GM19468 (cell line): ENCODE measurements around the gene DNMBP.
"Not testable (repeated sequence)": the region's sequence is repeated elsewhere in the genome, so short reads cannot be mapped to it uniquely, and the experiment has no call there.

Source experiments
- ATAC-seq: cut with Tn5 transposase; IDR thresholded peaks from one replicate; pipeline ENCODE4 v1.9.1; 2021; ENCODE audit warnings: mild to moderate bottlenecking, moderate library complexity, moderate number of reproducible peaks; ENCODE audit not compliant: unreplicated experiment; ENCODE audit errors: extremely low read depth

Gene DNMBP

GRCh38 chr10:99964791-99965190 lies 45.0 kb downstream of the DNMBP start:
- no peak for ATAC-seq

- ATAC-seq: not testable (repeated sequence)
Observed at GRCh38 chr10:99963467-99964165, 46.1 kb downstream of the DNMBP start.

- no peak for ATAC-seq
Observed at GRCh38 chr10:99958806-99959205, 50.9 kb downstream of the DNMBP start.

- ATAC-seq: no peak
Observed at GRCh38 chr10:99958302-99958701, 51.4 kb downstream of the DNMBP start.

- not testable (repeated sequence) for ATAC-seq
Observed at GRCh38 chr10:99953510-99953909, 56.2 kb downstream of the DNMBP start.

- no peak for ATAC-seq
Observed at GRCh38 chr10:99952799-99953198, 56.9 kb downstream of the DNMBP start.

GRCh38 chr10:99946051-99946450 lies 63.7 kb downstream of the DNMBP start:
- not testable (repeated sequence) for ATAC-seq

GRCh38 chr10:99945263-99945662 lies 64.5 kb downstream of the DNMBP start:
- no peak for ATAC-seq

GRCh38 chr10:99944860-99945259 lies 64.9 kb downstream of the DNMBP start:
- no peak for ATAC-seq

GRCh38 chr10:99943908-99944307 lies 65.8 kb downstream of the DNMBP start:
- ATAC-seq: no peak

GRCh38 chr10:99941942-99942820 lies 67.6 kb downstream of the DNMBP start:
- ATAC-seq: no peak

- no peak for ATAC-seq
Observed at GRCh38 chr10:99938563-99938962, 71.2 kb downstream of the DNMBP start.

GRCh38 chr10:99937630-99938029 lies 72.1 kb downstream of the DNMBP start:
- ATAC-seq: no peak

GRCh38 chr10:99932203-99932957 lies 77.4 kb downstream of the DNMBP start:
- ATAC-seq: not testable (repeated sequence)

- no peak for ATAC-seq
Observed at GRCh38 chr10:99930731-99931550, 78.8 kb downstream of the DNMBP start.

- no peak for ATAC-seq
Observed at GRCh38 chr10:99929360-99929759, 80.4 kb downstream of the DNMBP start.

- no peak for ATAC-seq
Observed at GRCh38 chr10:99927721-99928280, 81.9 kb downstream of the DNMBP start.

GRCh38 chr10:99926925-99927720 lies 82.6 kb downstream of the DNMBP start:
- no peak for ATAC-seq
